Stromal cell of bone marrow (primary cell): ENCODE measurements around the gene IRF7.

ENCODE experiments used
- DNase-seq: peaks from one replicate; pipeline ENCODE4 v3.0.0-alpha.2; 2012; ENCODE audit warnings: low read depth

The IRF7 gene

DNA sequence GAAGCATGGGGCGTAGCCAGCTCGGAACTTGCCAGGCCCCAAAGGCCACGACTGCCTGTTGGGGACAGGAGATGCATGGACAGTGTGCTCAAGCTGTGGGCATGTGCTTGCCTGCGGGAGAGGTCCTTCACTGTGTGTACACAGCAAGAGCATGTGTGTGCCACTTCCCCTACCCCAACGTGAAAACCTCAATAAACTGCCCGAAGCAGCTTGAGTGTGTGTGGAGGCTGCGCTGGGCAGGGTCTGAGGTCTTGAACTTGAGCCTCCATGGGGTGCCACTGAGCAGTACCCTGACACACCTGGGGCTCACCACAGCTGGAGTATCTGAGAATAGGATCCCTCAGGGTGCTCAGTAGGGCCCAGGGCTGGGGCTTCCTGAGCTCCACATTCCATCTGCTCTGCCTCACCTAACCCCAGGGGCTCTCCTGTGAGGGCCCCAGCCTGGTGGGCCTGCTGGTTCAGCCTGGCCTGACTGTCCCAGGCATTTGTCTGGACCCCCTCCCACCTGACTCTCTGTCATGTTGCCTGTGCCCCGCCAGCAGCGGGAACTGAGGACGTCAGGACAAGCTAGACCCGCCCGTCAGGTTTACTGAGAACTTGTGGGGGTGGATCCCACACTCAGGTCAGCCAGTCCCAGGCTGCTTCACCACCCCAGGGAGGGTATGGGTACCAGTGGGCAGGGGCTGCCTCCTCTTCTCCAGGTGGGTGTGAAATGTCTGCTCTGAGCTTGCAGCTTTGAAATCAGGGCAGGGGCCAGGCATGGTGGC lies 51.8 kb downstream of the IRF7 start:
- DNase-seq = no peak

DNA sequence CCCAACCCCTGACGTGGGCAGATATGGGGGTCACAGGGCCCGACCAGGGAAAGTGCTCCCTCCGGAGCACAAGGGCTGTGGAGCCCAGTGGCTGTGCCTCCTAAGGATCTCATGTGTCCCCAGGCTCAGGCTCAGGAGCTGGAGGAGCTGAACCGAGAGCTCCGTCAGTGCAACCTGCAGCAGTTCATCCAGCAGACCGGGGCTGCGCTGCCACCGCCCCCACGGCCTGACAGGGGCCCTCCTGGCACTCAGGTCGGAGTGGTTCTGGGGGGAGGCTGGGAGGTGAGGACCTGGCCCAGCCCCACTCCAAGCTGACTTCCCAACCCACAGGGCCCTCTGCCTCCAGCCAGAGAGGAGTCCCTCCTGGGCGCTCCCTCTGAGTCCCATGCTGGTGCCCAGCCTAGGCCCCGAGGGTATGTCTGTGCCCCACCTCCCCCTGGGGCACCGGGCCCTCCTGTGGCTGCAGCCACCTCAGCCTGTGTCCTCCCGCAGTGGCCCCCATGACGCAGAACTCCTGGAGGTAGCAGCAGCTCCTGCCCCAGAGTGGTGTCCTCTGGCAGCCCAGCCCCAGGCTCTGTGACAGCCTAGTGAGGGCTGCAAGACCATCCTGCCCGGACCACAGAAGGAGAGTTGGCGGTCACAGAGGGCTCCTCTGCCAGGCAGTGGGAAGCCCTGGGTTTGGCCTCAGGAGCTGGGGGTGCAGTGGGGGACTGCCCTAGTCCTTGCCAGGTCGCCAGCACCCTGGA lies 52.5 kb downstream of the IRF7 start:
- no peak for DNase-seq
